ENCODE measurements around the gene NACC1.

The NACC1 gene

GRCh38 chr19:13092158-13092543, 25.9 kb upstream of the NACC1 start:
- no peak overlapping the region for H3K4me3 ChIP-seq (replicated peaks in 1 of 2; ENCODE audit: low read depth in 2 of 2, low read length in 2 of 2)
- TF ChIP-seq CTCF (IDR thresholded peaks at IDR 0.05; ENCODE audit: low read depth, low read length), result no peak
- DNase-seq (ENCODE audit: low read depth in 2 of 2), result peak in 1 of 2 donors; percentile 27

GRCh38 chr19:13092606-13093235, 25.3 kb upstream of the NACC1 start:
- peak in 1 of 2 donors; percentile 23 for DNase-seq (ENCODE audit: low read depth in 2 of 2)
- no peak for TF ChIP-seq CTCF (IDR thresholded peaks at IDR 0.05; ENCODE audit: low read depth, low read length)

GRCh38 chr19:13093407-13094105, 24.5 kb upstream of the NACC1 start:
- peak; percentile 88 for TF ChIP-seq CTCF (IDR thresholded peaks at IDR 0.05; ENCODE audit: low read depth, low read length)
- DNase-seq (ENCODE audit: low read depth in 2 of 2), result peak; percentile 89
- H3K4me3 ChIP-seq (replicated peaks in 1 of 2; ENCODE audit: low read depth in 2 of 2, low read length in 2 of 2), result no peak overlapping the region

More at GRCh38 chr19:13092606-13093235, 25.3 kb upstream of the NACC1 start:
- no peak overlapping the region for H3K4me3 ChIP-seq (replicated peaks in 1 of 2; ENCODE audit: low read depth in 2 of 2, low read length in 2 of 2)

DNA sequence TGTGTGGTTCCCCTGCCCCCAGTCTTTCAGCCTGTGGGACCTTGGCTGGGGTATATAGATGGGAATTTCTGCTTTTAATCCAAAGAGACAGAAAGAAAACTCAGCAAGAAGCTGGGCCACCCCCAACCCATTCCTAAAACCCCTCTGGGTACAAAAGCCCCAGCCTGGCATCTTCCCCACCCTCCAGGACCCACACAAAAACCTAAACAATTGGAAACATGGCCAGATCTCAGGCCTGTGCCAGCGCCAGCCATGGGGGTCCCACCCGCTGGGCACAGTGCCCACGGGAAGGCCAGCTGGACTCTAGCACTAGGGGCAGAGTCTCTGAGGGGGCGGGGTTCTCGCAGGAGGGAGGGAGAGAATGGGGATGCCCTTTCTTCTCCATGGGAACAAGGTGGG, 24.0 kb upstream of the NACC1 start:
- no peak for DNase-seq (ENCODE audit: low read depth in 2 of 2)
- no peak overlapping the region for H3K4me3 ChIP-seq (replicated peaks in 1 of 2; ENCODE audit: low read depth in 2 of 2, low read length in 2 of 2)
- no peak for TF ChIP-seq CTCF (IDR thresholded peaks at IDR 0.05; ENCODE audit: low read depth, low read length)

- no peak overlapping the region for H3K4me3 ChIP-seq (replicated peaks in 1 of 2; ENCODE audit: low read depth in 2 of 2, low read length in 2 of 2)
- DNase-seq (ENCODE audit: low read depth in 2 of 2), result no peak
- no peak for TF ChIP-seq CTCF (IDR thresholded peaks at IDR 0.05; ENCODE audit: low read depth, low read length)
These were observed 23.2 kb upstream of the NACC1 start for GRCh38 chr19:13094771-13095392.

GRCh38 chr19:13095393-13095784, 22.7 kb upstream of the NACC1 start:
- no peak overlapping the region for H3K4me3 ChIP-seq (replicated peaks in 1 of 2; ENCODE audit: low read depth in 2 of 2, low read length in 2 of 2)
- TF ChIP-seq CTCF (IDR thresholded peaks at IDR 0.05; ENCODE audit: low read depth, low read length), result no peak
- DNase-seq (ENCODE audit: low read depth in 2 of 2), result no peak
